HCT116 (cell line): Measurements from ENCODE around the gene RAC2.

Experiments
- POLR2A ChIP-seq: IDR thresholded peaks from 2 replicates; pipeline ENCODE4 v1.7.0; 2011; ENCODE audit warnings: borderline replicate concordance; ENCODE audit not compliant: insufficient read depth, insufficient read length; ENCODE audit errors: extremely low read depth
- POLR2AphosphoS5 ChIP-seq: IDR thresholded peaks from 2 replicates; pipeline ENCODE4 v1.6.1; 2011; ENCODE audit warnings: mild to moderate bottlenecking, low read depth, low read length, moderate library complexity
- RAD21 ChIP-seq: IDR thresholded peaks from 2 replicates; pipeline ENCODE4 v1.6.1; 2012; ENCODE audit warnings: low read depth, mild to moderate bottlenecking
- YY1 ChIP-seq: IDR thresholded peaks from 2 replicates; pipeline ENCODE4 v1.6.1; 2011; ENCODE audit warnings: low read length, low read depth, moderate library complexity, mild to moderate bottlenecking; ENCODE audit not compliant: insufficient replicate concordance; ENCODE audit errors: extremely low read depth
- TF ChIP-seq, protein P1 (sequence below), 3 experiments: fragments of 200-600 bp in 1 of 3; sonication (generic) in 1 of 3; IDR thresholded peaks in 2 of 3; conservative IDR thresholded peaks in 1 of 3; 2 replicates each; pipeline ENCODE4 v1.5.1; 2012 to 2017; ENCODE audit warnings: low read depth in 2 of 3, low read length in 2 of 3, antibody characterized with exemption in 1 of 3, borderline replicate concordance in 1 of 3, control low read depth in 1 of 3, mild to moderate bottlenecking in 1 of 3, mixed read lengths in 1 of 3, mixed run types in 1 of 3, moderate library complexity in 1 of 3; ENCODE audit not compliant: insufficient read depth in 1 of 3
- TF ChIP-seq, protein P2 (sequence below): IDR thresholded peaks from 2 replicates; pipeline ENCODE4 v1.6.1; 2011; ENCODE audit warnings: mild to moderate bottlenecking, low read length, moderate library complexity; ENCODE audit not compliant: insufficient replicate concordance; ENCODE audit errors: extremely low read depth
- TF ChIP-seq, protein P3 (sequence below): IDR thresholded peaks from 2 replicates; pipeline ENCODE4 v1.6.1; 2012

DNA sequence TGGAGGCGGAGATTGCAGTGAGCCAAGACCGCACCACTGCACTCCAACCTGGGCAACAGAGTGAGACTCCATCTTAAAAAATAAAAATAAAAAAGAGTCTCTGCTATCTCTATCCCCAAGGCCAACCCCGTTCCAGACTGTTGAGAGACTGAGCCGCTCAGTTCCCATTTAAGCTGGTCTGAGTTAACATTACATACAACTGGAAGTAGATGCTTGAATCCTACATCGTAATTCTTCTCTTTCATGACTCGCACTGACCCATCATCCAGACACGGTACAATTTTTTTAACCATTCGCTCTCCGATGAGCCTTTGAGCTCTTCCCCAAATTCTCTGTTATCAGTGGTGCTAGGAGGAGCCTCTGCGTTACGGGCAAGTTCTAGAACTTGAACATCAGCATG lies 33.3 kb upstream of the RAC2 start:
- TF ChIP-seq, protein P1, sequence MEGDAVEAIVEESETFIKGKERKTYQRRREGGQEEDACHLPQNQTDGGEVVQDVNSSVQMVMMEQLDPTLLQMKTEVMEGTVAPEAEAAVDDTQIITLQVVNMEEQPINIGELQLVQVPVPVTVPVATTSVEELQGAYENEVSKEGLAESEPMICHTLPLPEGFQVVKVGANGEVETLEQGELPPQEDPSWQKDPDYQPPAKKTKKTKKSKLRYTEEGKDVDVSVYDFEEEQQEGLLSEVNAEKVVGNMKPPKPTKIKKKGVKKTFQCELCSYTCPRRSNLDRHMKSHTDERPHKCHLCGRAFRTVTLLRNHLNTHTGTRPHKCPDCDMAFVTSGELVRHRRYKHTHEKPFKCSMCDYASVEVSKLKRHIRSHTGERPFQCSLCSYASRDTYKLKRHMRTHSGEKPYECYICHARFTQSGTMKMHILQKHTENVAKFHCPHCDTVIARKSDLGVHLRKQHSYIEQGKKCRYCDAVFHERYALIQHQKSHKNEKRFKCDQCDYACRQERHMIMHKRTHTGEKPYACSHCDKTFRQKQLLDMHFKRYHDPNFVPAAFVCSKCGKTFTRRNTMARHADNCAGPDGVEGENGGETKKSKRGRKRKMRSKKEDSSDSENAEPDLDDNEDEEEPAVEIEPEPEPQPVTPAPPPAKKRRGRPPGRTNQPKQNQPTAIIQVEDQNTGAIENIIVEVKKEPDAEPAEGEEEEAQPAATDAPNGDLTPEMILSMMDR (IDR thresholded peaks at IDR 0.05 in 2 of 3, conservative IDR thresholded peaks at IDR 0.05 in 1 of 3; ENCODE audit: borderline replicate concordance in 1 of 3, insufficient read depth in 1 of 3, low read depth in 2 of 3, low read length in 2 of 3) = no peak
- TF ChIP-seq POLR2AphosphoS5 (no peak), POLR2A (no peak), YY1 (no peak), RAD21 (no peak)
- TF ChIP-seq, protein P2, sequence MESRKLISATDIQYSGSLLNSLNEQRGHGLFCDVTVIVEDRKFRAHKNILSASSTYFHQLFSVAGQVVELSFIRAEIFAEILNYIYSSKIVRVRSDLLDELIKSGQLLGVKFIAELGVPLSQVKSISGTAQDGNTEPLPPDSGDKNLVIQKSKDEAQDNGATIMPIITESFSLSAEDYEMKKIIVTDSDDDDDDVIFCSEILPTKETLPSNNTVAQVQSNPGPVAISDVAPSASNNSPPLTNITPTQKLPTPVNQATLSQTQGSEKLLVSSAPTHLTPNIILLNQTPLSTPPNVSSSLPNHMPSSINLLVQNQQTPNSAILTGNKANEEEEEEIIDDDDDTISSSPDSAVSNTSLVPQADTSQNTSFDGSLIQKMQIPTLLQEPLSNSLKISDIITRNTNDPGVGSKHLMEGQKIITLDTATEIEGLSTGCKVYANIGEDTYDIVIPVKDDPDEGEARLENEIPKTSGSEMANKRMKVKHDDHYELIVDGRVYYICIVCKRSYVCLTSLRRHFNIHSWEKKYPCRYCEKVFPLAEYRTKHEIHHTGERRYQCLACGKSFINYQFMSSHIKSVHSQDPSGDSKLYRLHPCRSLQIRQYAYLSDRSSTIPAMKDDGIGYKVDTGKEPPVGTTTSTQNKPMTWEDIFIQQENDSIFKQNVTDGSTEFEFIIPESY = no peak
- TF ChIP-seq, protein P3, sequence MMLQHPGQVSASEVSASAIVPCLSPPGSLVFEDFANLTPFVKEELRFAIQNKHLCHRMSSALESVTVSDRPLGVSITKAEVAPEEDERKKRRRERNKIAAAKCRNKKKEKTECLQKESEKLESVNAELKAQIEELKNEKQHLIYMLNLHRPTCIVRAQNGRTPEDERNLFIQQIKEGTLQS = no peak
